ENCODE measurements around the gene POLR2L.

The POLR2L gene

DNA sequence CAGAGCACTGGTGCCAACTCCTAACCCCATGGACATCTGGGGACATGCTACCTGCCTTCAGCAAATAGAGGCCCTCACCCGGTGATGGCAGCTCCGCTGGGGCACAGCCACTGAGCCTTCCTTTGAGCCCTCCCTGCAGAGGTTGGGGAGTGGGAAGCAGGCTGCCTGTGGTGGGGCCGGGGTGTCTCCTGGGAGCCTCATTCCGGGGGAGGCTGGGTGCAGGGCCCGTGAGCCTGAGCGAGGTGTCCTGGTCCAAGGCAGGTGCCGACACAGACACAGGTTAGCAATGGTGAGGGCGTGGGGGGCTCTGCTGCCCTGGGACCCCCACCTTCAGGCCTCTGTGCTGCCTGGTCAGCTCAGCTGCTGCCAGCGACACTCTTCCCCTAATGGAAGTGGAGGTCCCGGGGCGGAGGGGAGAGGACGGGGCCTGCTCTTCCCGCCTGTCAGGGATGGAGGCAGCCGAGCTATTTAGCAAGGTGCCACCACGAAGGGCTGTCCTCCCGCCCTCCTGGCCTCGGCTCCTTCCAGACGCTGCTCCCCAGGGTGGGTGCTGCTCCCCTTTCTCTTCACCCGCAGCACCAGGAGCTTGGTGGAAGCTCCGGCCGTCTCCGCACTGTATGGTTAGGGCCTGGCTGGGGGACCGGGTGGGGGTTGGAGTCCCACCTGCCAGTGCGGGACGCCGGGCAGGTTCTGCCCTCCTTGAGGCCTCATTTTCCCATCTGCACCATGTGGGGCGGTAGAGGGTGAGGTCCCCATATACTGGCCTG is 11.5 kb upstream of the POLR2L start:
- DNase-seq, result no peak

DNA sequence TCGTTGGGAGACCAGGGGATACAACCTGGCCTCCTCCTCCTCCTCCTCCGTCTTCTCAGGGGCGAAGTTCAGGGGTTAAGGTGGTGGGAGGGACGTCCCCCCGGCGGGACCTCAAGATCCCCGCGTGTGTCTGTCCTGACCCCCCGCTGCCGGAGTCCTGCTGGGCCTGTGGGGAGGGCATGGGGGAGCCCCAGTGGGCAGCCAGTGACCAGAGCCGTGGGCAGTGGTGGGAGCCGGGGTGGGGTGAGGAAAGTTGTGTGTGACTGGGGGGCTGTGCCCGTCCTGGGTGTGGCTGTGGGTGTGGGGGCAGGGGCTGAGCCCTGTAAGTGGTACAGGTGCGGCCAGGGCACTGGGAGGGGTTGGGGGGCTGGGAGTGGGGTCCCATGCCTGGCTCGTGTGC is 10.4 kb upstream of the POLR2L start:
- no peak for DNase-seq

DNA sequence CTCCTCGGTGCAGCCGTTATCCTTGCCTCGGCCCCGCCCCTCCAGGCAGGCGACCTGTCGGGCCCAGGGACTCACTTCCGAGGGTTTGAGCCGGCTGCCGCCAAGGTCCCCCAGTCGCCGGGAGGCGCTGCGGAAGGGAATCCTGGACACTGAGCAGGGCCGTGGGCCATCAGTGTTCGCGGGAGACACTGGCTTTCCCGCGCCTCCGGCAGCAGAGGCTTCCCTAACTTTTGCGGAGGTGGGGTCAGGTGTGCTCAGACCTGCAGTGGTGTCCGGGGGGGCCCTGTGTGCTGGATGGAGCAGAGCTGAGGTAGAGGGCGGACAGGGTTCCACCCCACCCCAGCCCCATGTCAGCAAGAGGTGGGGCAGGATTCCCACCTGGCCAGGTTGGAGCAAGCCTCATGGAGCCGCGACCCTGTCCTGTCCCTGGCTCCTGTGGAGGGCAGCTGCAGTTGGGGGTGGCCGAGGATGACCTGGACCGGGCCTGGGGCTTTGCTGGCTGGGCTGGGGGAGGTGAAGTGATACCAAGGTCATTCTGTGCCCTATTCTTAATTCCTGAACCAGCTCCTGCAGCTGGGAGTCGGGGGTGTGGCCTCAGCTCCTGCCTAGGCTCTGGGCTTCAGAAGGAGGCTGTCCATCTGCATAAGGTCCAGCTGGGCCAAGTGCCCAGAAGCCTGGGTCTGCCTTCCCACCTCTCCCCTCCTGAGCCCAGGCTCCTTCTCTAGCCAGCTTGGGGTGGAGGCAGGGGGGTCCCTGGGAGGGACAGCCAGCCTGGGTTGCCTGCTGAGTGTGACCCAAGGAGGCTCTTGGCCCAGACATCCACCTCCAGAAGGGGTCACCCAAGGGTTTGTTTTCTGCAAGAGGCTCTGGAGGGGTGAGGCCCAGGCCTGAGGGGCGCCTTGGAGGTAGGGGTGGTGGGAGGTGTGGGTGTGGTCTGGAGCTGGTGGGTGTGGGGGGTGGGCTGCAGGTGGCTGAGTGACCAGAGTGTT is 8.7 kb upstream of the POLR2L start:
- no peak for DNase-seq

DNA sequence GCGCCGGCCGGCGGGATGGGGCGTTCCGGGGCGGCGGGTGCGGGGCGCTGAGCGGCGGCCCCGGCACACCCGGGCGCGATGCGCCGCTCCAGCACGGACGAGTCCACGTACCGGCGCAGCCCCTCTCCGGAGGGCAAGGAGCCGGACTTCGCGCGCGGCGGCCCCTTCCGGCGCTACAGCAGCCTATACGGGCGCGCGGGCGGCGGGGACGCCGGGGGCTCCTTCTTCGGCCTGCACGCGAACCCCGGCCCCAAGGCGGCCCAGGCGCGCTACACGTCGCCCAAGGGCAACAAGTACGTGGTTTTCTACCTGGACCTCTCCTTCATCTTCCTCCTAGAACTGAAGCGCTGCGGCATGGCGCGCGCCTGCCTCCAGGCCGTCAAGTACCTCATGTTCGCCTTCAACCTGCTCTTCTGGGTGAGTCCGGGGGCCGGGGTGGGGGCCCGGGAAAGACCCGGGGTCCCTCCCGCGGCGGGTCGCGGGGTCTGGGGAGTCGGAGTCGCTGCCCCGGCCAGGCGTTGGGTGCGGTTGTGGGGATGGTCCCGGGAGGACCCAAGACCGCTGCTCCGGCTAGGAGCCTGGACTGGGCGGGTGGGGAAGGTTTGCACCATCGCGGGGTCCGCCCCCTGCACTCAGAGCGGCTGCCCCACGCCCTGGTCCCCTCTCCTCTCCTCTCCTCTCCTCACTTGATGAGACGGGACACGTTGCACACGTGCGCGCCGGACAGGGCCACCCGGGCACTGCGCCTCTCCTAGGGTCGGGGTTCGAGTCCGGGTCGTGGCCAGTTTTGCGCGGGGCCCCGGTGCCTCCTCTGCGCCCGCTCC is 7.8 kb upstream of the POLR2L start:
- no peak for DNase-seq

DNA sequence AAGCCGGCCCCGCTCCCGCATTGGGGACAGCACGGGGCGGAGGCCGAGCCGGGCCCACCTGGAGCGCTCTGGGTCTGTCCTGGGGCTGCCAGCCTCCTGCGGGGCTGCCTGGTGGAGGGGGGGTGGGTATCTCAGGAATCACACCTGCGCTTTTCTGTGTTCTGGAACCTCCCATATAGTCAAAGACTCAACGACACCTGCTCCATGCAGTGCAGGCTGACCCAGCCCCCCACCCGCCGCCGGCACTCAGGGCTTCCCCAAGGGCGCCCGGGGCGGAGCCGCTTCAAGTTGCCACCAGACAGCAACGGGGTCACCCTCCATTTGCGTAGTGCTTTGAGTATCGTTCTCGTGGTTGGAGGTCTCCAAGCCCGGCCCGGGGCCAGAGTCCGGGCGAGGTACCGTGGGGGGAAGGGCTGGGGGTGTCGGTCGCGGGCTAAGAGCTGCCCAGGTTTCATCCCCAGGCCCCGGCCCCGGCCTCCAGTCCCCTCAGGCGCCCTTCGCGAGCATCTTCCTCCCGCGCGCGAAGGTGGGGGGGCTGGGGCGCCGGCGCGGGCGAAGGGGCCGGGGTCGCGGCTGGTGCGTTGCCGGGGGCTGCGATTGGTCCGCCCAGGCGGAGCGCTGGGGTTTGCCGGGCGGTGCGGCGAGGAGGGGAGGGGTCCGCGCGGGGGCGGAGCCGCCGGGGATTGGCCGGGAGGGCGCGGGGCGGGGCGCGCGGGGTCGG is 6.9 kb upstream of the POLR2L start:
- DNase-seq, result peak; percentile 20

DNA sequence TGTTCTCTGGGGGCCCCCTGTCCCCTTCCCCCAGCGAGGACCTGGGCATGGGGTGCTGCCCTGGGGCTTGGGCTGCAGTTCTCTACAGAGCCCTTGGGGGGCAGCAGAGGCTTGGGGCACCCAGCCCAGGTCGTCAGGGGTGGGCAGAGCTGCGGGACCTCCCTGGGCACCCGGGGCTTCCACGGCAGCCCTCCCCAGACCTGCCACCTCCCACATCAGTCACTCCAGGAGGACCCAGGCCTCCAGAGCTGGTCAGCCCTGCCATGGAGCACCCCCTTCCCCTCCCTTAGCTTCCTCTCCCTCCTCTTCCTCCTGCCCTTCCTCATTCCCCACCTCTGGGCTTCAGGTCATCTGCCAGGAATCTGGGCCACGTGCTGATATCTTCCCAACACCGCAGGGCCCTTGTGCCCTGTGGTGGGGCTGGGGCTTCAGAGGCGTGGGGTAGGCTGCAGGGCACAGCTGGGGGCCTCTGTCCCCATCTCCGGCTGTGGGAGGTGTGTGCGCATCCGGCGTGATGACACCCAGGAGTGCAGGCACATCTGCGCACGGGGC is 6.1 kb upstream of the POLR2L start:
- no peak for DNase-seq

DNA sequence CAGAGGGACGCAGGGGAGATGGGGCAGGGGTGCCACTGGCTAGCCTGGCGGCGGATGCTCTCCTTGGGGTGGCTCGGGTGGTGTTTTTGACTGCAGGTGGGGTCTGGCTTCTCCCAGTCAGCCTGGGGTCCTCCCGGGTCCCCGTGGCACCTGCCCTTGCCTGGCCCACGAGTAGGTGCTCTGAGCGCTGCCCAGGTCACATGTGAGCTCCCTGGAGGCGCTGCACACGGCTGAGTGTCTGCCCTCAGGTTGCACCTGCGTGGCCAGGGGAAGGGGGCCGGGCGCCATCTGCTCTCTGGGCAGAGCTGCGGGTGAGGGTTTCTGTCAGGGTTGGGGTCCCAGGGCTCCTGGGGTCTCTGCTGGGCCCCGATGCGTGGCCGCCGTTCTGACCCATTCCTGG is 5.5 kb upstream of the POLR2L start:
- DNase-seq, result no peak

DNA sequence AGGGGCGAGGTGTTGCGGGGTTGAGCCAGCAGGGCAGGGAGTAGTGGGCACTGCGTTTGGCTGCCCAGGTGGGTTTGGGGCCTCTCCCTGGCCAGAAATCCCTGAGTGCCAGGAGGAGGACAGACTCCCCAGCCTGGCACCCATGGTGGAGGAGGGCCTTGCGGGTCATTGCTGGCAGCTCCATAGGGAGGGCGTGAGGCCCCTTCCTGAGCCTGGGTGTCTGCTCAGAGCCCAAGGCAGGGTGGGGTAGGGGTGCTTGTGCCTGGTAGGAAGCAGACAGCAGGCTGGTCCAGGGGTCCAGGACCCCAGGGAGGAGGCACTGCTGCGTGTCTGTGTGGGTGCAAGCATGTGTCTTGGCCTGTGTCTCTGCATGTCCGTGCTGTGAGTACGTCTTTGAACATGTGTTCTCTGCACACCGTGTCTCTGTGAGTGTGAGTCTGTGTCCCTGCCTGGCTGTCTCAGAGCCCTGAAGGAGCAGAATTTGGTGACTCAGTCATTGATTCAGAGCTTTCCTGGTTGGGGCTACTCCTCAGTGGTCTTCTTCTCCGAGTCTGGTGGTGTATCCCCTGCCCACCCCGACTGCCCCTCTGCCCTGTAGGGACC is 4.3 kb upstream of the POLR2L start:
- no peak for DNase-seq

DNA sequence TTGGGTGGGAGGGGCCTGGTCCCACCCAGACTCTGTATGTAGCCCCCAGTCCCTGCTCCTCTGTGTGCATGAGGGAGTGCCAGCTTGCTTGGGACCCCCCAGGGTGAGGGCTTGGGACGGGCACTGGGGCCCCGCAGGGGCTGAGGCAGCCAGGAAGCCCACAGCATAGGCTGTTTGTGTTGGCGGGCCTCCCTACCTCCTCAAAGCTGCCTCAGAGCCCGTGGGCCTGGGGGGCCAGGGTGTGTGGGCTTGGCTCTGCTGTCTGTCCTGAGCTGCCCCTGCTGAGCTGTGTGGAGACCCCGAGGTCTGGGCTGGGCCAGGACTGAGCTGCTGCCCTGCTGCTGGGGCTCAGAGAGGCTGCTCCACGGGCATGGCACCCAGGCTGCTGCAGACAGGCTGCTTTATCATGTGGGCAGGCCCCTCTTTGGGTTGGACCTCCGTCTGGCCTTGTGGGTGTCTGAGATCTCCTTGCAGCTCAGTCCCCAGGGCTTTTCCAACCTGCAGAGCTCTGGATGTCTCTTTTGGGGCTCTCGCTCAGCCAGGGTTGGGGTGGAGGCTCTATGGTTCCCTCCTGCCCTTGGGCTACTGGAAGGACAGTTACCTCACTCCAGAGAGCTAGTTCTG is 3.7 kb upstream of the POLR2L start:
- DNase-seq, result no peak

DNA sequence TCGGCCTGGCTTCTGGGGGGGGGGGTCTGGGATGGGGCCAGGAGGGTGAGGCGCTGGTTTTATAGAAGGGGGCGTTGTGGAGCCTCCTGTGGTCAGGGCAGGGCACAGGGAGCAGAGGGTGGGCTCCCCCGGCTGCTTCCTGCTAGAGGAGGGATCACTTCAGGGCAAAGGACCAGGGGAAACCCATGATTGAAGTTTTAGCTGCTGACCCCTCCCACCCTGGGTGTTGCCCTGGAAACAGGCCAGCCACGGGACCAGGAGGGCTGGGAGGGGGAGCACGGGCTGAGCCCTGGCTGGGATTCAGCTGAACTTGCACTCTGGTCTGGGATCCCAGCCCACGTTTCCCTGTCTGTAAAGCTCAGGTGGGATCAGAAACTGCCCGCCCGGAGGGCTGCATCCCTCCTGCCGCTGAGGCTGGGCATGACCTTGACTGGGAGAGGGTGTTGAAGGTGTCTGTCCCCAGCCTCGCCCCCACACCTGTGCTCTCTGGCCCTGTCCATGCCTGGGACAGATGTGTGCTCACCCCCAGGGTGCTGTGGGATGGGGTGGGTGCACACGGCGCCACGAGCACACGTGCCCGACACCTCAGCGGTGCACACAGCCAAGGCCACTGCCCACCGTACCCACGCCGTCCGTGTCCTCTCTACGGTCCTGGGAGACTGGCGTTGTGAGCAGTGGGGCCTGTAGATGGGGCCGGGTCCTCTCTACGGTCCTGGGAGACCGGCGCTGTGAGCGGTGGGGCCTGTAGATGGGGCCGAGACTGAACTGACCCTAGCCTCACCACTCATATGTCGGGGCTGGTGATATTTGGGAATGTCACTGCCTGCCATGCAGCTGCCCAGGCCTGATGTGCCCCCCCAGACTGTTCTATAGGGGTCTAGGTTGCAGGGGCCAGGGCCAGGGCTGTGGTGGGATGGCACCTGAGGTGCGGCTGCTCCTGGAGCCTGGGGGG is 2.6 kb upstream of the POLR2L start:
- DNase-seq, result no peak

DNA sequence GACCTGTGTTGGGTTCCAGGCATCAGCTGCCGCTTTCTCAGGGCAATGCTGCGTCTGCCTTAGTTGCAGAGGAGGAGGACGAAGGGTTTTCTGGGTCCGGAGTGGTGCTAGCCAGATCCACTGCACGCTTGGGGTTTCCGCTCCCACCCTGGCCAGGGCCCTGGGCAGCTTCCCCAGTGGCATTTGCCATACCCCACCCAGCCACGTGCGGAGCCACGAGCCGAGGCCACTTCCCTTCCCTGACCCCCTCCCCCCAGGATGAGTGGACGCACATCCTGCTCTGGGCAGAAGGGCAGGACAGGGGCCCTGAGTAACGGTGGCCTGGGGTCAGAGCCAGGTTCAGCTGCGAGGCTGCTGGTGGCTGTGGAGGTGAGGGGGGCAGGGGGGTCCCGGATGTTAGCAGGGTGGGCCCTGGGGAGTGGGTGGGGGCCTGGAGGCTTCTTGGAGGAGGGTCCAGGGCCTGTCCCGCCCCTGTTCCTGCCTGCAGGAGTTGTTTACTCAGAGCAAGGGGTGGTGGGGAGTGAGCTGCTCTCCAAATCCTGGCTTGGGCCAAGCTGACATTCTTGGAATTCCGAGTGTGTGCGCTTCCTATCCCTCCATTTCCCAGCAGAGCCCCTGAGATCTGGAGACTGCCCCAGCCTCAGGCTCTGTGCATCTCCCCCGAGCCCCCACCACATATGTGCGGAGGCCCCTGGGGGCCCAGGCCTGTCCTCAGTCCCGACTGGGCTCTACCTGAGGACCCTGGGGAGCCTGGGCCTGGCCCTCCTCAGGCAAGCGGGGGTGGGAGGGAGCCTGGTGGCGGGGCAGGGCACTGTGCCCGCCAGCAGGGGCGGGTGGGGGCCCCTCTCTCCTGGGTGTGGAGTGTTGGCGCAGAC is 1.7 kb upstream of the POLR2L start:
- no peak for DNase-seq

DNA sequence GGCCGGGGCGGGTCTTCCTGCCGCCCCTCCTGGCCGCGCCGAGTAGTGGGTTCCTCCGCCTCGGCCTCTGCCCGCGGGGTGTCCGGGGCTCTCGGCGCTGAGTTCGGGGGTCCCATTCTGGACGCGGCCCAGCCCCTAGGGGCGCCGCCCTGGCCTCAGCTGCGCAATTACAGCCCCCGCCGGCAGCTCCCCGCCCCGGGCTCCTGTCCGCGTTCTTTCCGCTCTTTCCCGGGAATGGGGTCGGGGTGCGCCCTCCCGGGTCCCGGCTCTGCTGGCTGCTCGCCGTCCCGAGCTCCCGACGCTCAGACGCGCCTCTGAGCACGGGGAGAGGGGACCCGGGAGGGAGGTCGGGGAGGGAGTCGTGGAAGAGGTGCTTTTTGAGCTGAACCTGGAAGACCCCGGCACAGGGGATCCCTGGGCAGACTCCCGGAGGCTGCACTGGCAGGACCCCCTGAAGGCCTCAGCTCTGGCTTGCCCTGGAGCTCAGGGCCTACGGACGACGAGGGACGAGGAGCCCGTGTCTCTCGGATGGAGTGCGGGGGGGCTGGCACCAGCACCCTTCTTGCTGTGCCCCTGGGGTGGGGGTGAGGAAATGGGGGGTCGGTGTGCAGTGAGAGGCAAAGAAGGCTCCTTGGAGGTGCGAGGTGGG is 881 bp upstream of the POLR2L start:
- no peak for DNase-seq

DNA sequence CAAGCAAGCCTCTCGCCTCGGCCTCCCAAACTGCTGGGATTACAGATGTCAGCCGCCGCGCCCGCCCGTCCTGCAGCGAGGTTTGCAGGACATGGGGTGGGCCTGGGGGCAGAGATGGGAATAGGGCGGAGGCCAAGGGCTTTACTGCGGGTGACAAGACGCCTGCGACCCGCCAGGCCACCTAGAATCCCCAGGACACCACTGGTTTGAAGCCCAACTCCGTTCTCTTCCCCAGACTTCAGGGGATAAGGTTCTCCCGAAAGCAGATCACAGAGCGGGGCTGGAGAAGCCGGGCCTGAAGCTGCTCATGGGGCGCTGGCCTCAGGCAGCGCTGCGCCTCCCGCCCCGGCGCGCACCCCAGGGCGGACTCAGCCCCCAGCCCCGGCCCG is 354 bp downstream of the POLR2L start:
- no peak for DNase-seq

DNA sequence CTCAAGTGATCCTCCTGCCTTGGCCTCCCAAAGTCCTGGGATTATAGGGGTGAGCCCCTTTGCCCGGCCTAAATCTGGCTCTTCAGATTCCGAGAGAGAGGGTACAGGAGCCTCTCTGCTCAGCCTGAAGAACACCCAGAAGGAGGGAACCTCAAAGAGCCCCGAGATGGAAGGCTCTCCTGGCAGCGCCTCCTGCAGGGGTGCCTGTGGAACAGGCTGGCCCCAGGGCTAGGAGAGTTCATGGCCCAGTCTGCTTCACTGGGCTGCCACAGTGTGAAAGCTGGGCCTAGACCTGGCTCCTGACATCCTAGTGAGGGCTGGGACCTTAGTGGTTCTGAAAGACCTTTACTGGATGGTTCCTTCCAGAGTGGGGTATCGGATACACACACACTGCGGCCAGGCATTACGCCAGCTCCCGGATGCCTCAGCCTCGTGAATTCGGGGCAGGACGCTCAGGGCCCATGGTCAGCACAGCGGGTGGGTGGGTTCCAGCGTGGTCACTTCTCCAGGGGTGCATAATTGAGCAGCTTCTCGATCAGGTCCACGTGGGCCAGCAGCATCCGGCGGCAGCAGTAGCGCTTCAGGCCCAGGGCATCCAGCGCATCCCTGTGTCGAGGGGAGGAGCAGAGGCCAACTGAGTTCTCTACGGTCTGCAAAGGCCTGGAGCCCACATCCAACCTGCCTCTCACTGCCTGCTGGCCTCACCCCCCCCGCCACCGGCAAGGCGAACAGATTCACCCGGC is 2.3 kb downstream of the POLR2L start:
- DNase-seq, result no peak

DNA sequence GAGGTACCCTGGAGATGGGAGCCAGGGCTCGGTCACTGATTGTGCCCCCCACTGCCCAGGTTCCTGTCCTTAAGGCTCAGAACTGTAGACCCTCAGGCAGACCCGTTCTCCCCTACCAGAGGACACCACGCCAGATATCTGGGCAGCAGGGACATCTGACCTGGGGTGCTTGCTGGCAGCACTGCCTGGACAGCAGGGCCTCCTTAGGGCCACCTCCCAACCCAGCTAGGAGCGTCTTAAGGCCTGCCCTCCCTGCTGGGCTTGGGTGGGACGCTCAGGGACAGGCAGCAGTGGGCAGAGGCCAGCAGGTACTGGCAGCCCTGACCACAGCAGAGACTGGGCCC is 3.1 kb downstream of the POLR2L start:
- DNase-seq, result no peak

DNA sequence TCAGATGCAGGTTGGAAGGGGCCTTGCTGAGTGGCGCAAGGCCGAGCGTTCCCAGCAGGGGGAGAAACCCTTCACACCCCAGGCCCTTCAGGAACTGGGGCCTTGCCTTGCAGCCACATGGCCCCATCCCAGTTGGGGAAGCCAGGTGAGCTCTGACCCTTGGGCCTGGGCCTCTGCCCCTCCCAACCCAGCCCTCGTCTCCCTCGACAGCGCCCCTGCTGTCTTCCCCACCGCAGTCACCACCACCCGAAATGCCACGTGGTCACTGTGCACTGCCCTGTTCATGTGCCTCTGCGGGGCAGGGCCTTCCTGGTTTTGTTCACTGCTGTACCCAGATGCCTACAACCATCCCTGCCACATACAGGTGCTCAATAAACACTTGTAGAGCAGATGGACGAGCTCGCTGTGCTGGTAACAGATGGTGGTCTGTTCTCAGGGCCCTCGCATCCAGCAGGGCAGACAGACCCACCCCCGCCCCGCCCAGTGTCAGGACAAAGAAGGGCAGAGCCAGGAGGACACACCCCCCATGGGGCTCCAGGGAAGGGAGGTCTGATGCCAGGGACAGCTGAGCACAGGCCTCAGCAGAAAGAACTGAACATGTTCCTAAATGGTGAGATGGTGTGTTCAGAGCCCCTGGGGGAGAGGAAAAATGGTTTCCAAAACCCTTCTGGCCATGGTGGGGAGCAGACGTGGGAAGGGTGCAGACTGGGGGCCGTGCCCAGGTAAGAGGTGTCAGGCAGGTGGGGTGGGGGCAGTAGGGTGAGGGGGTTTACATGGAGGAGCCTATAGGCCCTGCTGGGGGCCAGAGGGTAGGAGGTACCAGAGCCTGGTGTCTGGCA is 3.7 kb downstream of the POLR2L start:
- DNase-seq, result no peak

DNA sequence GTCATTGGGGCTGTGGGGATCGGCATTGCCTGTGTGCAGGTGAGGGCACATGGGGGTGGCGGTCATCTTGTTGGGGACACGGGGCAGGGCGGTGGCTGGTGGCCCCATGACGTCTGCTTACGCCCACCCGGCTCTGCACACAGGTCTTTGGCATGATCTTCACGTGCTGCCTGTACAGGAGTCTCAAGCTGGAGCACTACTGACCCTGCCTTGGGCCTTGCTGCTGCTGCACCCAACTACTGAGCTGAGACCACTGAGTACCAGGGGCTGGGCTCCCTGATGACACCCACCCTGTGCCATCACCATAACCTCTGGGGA is 4.4 kb downstream of the POLR2L start:
- no peak for DNase-seq

Measured in DMS79 treated with DMSO at 0.1 percent for 48 hours (cell line).